Left lung (tissue), 10 donors: ENCODE measurements around the gene SLC14A1. TPM values are rescaled to one million over a fixed set of nuclear protein-coding genes. Genes with fewer than 3 reads are reported as not detected.

Experiments used
- ATAC-seq: fragments of 200-7000 bp; cut with Tn5 transposase; one replicate; pipeline ENCODE4 v1.9.1; 2020; ENCODE audit warnings: moderate library complexity
- DNase-seq, 4 donors: peaks; one replicate each; pipeline ENCODE4 v3.0.0-alpha.2; 2013 to 2020
- H3K27ac ChIP-seq, 2 donors: fragments of 200-600 bp; sonication (generic) in 1 of 2; one replicate each; pipeline versions ENCODE4 v1.5.0 to v1.8.0; 2020 to 2021
- H3K27me3 ChIP-seq, 2 donors: fragments of 200-600 bp; sonication (generic) in 1 of 2; one replicate each; pipeline versions ENCODE4 v1.5.0 to v1.8.0; 2020 to 2021
- H3K36me3 ChIP-seq, 2 donors: fragments of 200-600 bp; sonication (generic) in 1 of 2; one replicate each; pipeline versions ENCODE4 v1.5.0 to v1.8.0; 2020 to 2021
- H3K4me1 ChIP-seq, 2 donors: fragments of 200-600 bp; one replicate each; pipeline ENCODE4 v1.8.0; 2021
- H3K4me3 ChIP-seq, 2 donors: fragments of 200-600 bp; sonication (generic) in 1 of 2; one replicate each; pipeline versions ENCODE4 v1.5.0 to v1.8.0; 2020 to 2021; ENCODE audit warnings: mild to moderate bottlenecking in 1 of 2
- H3K9me3 ChIP-seq, 2 donors: fragments of 200-600 bp; sonication (generic) in 1 of 2; one replicate each; pipeline versions ENCODE4 v1.5.0 to v1.8.0; 2020 to 2021
- intact Hi-C, 2 donors: fragments of 100-400 bp; cut with DNase I; formaldehyde crosslinking; loops; one replicate each; pipeline versions ENCODE4 v1.11.2 to v1.14.2; 2022
- polyA plus RNA-seq, 6 donors: library from polyadenylated mRNA; unstranded; fragments of 120-200 nt; gene quantifications; one replicate each; pipeline ENCODE4 v1.2.1, GENCODE V29; 2013; ENCODE audit not compliant: insufficient read length in 6 of 6
- total RNA-seq, 2 donors: library from RNA; stranded (reverse); fragmentation: NEBNext Ultra II Directional; extraction: Animal tissue kit (Norgen Biotek cat#: 25700); gene quantifications; one replicate each; pipeline ENCODE4 v1.2.1, GENCODE V29; 2021
- TF ChIP-seq, protein P1 (sequence below), 2 donors: fragments of 200-600 bp; sonication (generic) in 1 of 2; IDR thresholded peaks; one replicate each; pipeline versions ENCODE4 v1.5.0 to v1.8.0; 2021; ENCODE audit warnings: antibody characterized with exemption in 2 of 2
- donor health status: DM: no; HTN: yes; CAD: no.
- donor health status: DM: no; HTN: no; CAD: no.

The SLC14A1 gene
- total and polyA plus RNA-seq, 8 donors = 0.86 to 3.1 (median 1.6) TPM

DNA sequence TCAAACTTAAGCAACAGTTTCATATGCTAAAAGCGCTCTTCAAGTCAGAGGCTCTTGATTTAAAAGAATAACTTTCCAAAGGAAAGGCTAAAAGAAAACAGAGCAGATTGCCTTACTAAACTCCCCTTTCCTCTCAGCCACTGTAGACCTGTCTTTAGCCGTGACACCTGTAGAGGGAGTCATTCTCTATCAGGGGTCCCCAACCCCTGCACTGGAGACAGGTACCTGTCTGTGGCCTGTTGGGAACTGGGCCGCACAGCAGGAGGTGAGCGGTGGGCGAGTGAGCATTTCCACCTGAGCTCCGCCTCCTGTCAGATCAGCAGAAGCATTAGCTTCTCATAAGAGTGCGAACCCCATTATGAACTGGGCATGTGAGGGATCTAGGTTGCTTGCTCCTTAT is 9.6 kb downstream of the SLC14A1 start:
- Histone ChIP-seq H3K27me3 (no peaks in the 10 kb centered on the region), H3K27ac (no peak overlapping the region), H3K4me3 (no peak overlapping the region), H3K9me3 (no peaks in the 10 kb centered on the region), H3K36me3 (no peaks in the 10 kb centered on the region), H3K4me1 (no peaks in the 10 kb centered on the region)
- ATAC-seq (no peak), DNase-seq (no peak)
- TF ChIP-seq, protein P1, sequence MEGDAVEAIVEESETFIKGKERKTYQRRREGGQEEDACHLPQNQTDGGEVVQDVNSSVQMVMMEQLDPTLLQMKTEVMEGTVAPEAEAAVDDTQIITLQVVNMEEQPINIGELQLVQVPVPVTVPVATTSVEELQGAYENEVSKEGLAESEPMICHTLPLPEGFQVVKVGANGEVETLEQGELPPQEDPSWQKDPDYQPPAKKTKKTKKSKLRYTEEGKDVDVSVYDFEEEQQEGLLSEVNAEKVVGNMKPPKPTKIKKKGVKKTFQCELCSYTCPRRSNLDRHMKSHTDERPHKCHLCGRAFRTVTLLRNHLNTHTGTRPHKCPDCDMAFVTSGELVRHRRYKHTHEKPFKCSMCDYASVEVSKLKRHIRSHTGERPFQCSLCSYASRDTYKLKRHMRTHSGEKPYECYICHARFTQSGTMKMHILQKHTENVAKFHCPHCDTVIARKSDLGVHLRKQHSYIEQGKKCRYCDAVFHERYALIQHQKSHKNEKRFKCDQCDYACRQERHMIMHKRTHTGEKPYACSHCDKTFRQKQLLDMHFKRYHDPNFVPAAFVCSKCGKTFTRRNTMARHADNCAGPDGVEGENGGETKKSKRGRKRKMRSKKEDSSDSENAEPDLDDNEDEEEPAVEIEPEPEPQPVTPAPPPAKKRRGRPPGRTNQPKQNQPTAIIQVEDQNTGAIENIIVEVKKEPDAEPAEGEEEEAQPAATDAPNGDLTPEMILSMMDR (IDR thresholded peaks at IDR 0.05) = no peak
- intact Hi-C loops = no loop called here

GRCh38 chr18:45734505-45734904 is 10.5 kb downstream of the SLC14A1 start:
- Histone ChIP-seq H3K27me3 (no peaks in the 10 kb centered on the region), H3K36me3 (no peaks in the 10 kb centered on the region), H3K27ac (no peak overlapping the region), H3K4me1 (no peaks in the 10 kb centered on the region), H3K9me3 (no peaks in the 10 kb centered on the region), H3K4me3 (no peak overlapping the region)
- no peak for DNase-seq
- TF ChIP-seq, protein P1 (IDR thresholded peaks at IDR 0.05) = no peak
- intact Hi-C loops = no loop called here
- no peak for ATAC-seq

DNA sequence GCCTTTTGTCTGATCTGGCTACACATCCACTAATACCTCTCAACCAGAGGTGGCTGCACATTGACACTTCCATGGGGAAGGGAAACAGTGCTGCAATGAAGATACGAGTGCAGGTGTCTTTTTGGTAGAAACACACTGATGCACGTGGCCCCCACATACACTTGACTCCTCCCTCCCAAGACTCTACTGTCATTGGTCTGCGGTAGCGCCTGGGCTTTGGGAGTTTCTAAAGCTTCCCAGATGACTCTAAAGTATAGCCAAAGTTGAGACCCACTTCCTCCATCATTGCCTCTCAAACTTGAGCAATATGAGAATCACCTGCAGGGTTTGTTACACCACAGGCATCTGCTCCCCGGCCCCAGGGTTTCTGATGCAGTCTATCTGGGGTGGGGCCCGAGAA is 11.0 kb downstream of the SLC14A1 start:
- intact Hi-C loops = no loop called here
- no peaks in the 10 kb centered on the region for H3K27me3 ChIP-seq
- ATAC-seq (no peak), DNase-seq (no peak)
- no peaks in the 10 kb centered on the region for H3K9me3 ChIP-seq
- TF ChIP-seq, protein P1 (IDR thresholded peaks at IDR 0.05) = no peak
- H3K4me1 ChIP-seq = no peaks in the 10 kb centered on the region
- H3K4me3 ChIP-seq = no peak overlapping the region
- H3K36me3 ChIP-seq = no peaks in the 10 kb centered on the region
- no peak overlapping the region for H3K27ac ChIP-seq

GRCh38 chr18:45738660-45739059 is 14.7 kb downstream of the SLC14A1 start:
- H3K27me3 ChIP-seq = peaks cover 0 to 7% of the 10 kb centered on the region in 2 donors
- H3K9me3 ChIP-seq = no peaks in the 10 kb centered on the region
- H3K36me3 ChIP-seq = no peaks in the 10 kb centered on the region
- no peak for DNase-seq
- H3K4me3 ChIP-seq = no peak overlapping the region
- no peak overlapping the region for H3K27ac ChIP-seq
- intact Hi-C loops = no loop called here
- H3K4me1 ChIP-seq = no peaks in the 10 kb centered on the region
- TF ChIP-seq, protein P1 (IDR thresholded peaks at IDR 0.05) = no peak
- no peak for ATAC-seq

GRCh38 chr18:45739268-45739667 is 15.3 kb downstream of the SLC14A1 start:
- H3K36me3 ChIP-seq = no peaks in the 10 kb centered on the region
- ATAC-seq (no peak), DNase-seq (no peak)
- no peaks in the 10 kb centered on the region for H3K9me3 ChIP-seq
- no peaks in the 10 kb centered on the region for H3K4me1 ChIP-seq
- H3K27me3 ChIP-seq = peaks cover 0 to 7% of the 10 kb centered on the region in 2 donors
- intact Hi-C loops = no loop called here
- H3K4me3 ChIP-seq = no peak overlapping the region
- H3K27ac ChIP-seq = no peak overlapping the region
- TF ChIP-seq, protein P1 (IDR thresholded peaks at IDR 0.05) = no peak
